Measurements from ENCODE around the gene BTBD9. TPM values are rescaled to one million over a fixed set of nuclear protein-coding genes. Genes with fewer than 3 reads are reported as not detected.
A peak's percentile ranks its signal among the peaks of the same experiment; 100 is the strongest.

BTBD9 gene
- total and polyA plus RNA-seq, 4 experiments from 2014 or later, result 5.2 to 40.4 (median 32.3) TPM

- H3K4me3 Mint-ChIP-seq, result no peak overlapping the region
- no peaks in the 10 kb centered on the region for H3K9me3 Mint-ChIP-seq
- peaks cover 0 to 1% (median 0%) of the 10 kb centered on the region in 4 donors for H3K4me1 Mint-ChIP-seq
- Histone ChIP-seq H3K27me3 (ENCODE audit: insufficient read depth, low read length) (no peaks in the 10 kb centered on the region), H3K4me3 (ENCODE audit: low read length in 2 of 2) (no peak overlapping the region), H3K9me3 (ENCODE audit: control insufficient read depth in 1 of 2, low read length in 2 of 2) (no peaks in the 10 kb centered on the region), H3K36me3 (ENCODE audit: insufficient read depth, low read length) (peaks cover 3% of the 10 kb centered on the region), H3K4me1 (ENCODE audit: insufficient read depth, low read length) (no peaks in the 10 kb centered on the region), H3K27ac (ENCODE audit: low read depth, low read length) (no peak overlapping the region)
- H3K27me3 Mint-ChIP-seq, result no peaks in the 10 kb centered on the region
- intact Hi-C loops (cut with micrococcal nuclease), result no loop called here
- ChIA-PET CTCF (ENCODE audit: partially characterized antibody) (no interaction called here), POLR2A (ENCODE audit: partially characterized antibody) (no interaction called here)
- H3K36me3 Mint-ChIP-seq, result peaks cover 15 to 23% of the 10 kb centered on the region in 2 donors
- H3K27ac Mint-ChIP-seq, result no peak overlapping the region
- DNase-seq, result no peak
Observed at GRCh38 chr6:38194589-38194988, 445.1 kb downstream of the BTBD9 start.

GRCh38 chr6:38194282-38194572, 445.5 kb downstream of the BTBD9 start:
- peaks cover 0 to 1% (median 0%) of the 10 kb centered on the region in 4 donors for H3K4me1 Mint-ChIP-seq
- no peak overlapping the region for H3K4me3 Mint-ChIP-seq
- Histone ChIP-seq H3K9me3 (ENCODE audit: control insufficient read depth in 1 of 2, low read length in 2 of 2) (no peaks in the 10 kb centered on the region), H3K27me3 (ENCODE audit: insufficient read depth, low read length) (no peaks in the 10 kb centered on the region), H3K4me1 (ENCODE audit: insufficient read depth, low read length) (no peaks in the 10 kb centered on the region), H3K36me3 (ENCODE audit: insufficient read depth, low read length) (peaks cover 3% of the 10 kb centered on the region), H3K27ac (ENCODE audit: low read depth, low read length) (no peak overlapping the region), H3K4me3 (ENCODE audit: low read length in 2 of 2) (no peak overlapping the region)
- DNase-seq, result no peak
- CTCF ChIA-PET (ENCODE audit: partially characterized antibody), result no interaction called here
- POLR2A ChIA-PET (ENCODE audit: partially characterized antibody), result no interaction called here
- no peak overlapping the region for H3K27ac Mint-ChIP-seq
- H3K9me3 Mint-ChIP-seq, result no peaks in the 10 kb centered on the region
- intact Hi-C loops (cut with micrococcal nuclease), result no loop called here
- H3K27me3 Mint-ChIP-seq, result no peaks in the 10 kb centered on the region
- peaks cover 16 to 23% of the 10 kb centered on the region in 2 donors for H3K36me3 Mint-ChIP-seq

GRCh38 chr6:38193481-38194281, 446.0 kb downstream of the BTBD9 start:
- H3K4me3 ChIP-seq (ENCODE audit: low read length in 2 of 2), result no peak overlapping the region
- Mint-ChIP-seq H3K4me1 (peaks cover 0 to 3% (median 0%) of the 10 kb centered on the region in 4 donors), H3K4me3 (no peak overlapping the region), H3K27me3 (no peaks in the 10 kb centered on the region), H3K9me3 (no peaks in the 10 kb centered on the region), H3K36me3 (peaks cover 19 to 26% of the 10 kb centered on the region in 2 donors), H3K27ac (no peak overlapping the region)
- peaks cover 3% of the 10 kb centered on the region for H3K36me3 ChIP-seq (ENCODE audit: insufficient read depth, low read length)
- no peaks in the 10 kb centered on the region for H3K4me1 ChIP-seq (ENCODE audit: insufficient read depth, low read length)
- H3K27ac ChIP-seq (ENCODE audit: low read depth, low read length), result no peak overlapping the region
- intact Hi-C loops (cut with micrococcal nuclease), result no loop called here
- no peaks in the 10 kb centered on the region for H3K9me3 ChIP-seq (ENCODE audit: control insufficient read depth in 1 of 2, low read length in 2 of 2)
- no peak for DNase-seq
- no peaks in the 10 kb centered on the region for H3K27me3 ChIP-seq (ENCODE audit: insufficient read depth, low read length)
- POLR2A ChIA-PET (ENCODE audit: partially characterized antibody), result no interaction called here
- CTCF ChIA-PET (ENCODE audit: partially characterized antibody), result no interaction called here

GRCh38 chr6:38193051-38193450, 446.7 kb downstream of the BTBD9 start:
- Mint-ChIP-seq H3K4me3 (no peak overlapping the region), H3K36me3 (peaks cover 20 to 25% of the 10 kb centered on the region in 2 donors), H3K4me1 (peaks cover 0 to 3% (median 0%) of the 10 kb centered on the region in 4 donors), H3K27me3 (no peaks in the 10 kb centered on the region), H3K9me3 (no peaks in the 10 kb centered on the region), H3K27ac (no peak overlapping the region)
- no peaks in the 10 kb centered on the region for H3K9me3 ChIP-seq (ENCODE audit: control insufficient read depth in 1 of 2, low read length in 2 of 2)
- ChIA-PET CTCF (ENCODE audit: partially characterized antibody) (no interaction called here), POLR2A (ENCODE audit: partially characterized antibody) (no interaction called here)
- no peak overlapping the region for H3K4me3 ChIP-seq (ENCODE audit: low read length in 2 of 2)
- no peak overlapping the region for H3K27ac ChIP-seq (ENCODE audit: low read depth, low read length)
- no peaks in the 10 kb centered on the region for H3K4me1 ChIP-seq (ENCODE audit: insufficient read depth, low read length)
- H3K36me3 ChIP-seq (ENCODE audit: insufficient read depth, low read length), result peaks cover 3% of the 10 kb centered on the region
- H3K27me3 ChIP-seq (ENCODE audit: insufficient read depth, low read length), result no peaks in the 10 kb centered on the region
- no peak for DNase-seq
- intact Hi-C loops (cut with micrococcal nuclease), result no loop called here

GRCh38 chr6:38192487-38192886, 447.2 kb downstream of the BTBD9 start:
- CTCF ChIA-PET (ENCODE audit: partially characterized antibody), result no interaction called here
- H3K27me3 Mint-ChIP-seq, result no peaks in the 10 kb centered on the region
- H3K27ac Mint-ChIP-seq, result no peak overlapping the region

GRCh38 chr6:38192011-38192410, 447.7 kb downstream of the BTBD9 start:
- Mint-ChIP-seq H3K36me3 (peaks cover 23 to 27% of the 10 kb centered on the region in 2 donors), H3K27ac (peak overlapping the region in 1 of 7 donors; percentile 1), H3K9me3 (no peaks in the 10 kb centered on the region), H3K27me3 (no peaks in the 10 kb centered on the region), H3K4me3 (no peak overlapping the region), H3K4me1 (peaks cover 0 to 4% (median under 1%) of the 10 kb centered on the region in 4 donors)
- Histone ChIP-seq H3K36me3 (ENCODE audit: insufficient read depth, low read length) (peaks cover 3% of the 10 kb centered on the region), H3K4me1 (ENCODE audit: insufficient read depth, low read length) (no peaks in the 10 kb centered on the region), H3K27me3 (ENCODE audit: insufficient read depth, low read length) (no peaks in the 10 kb centered on the region), H3K27ac (ENCODE audit: low read depth, low read length) (no peak overlapping the region), H3K9me3 (ENCODE audit: control insufficient read depth in 1 of 2, low read length in 2 of 2) (no peaks in the 10 kb centered on the region), H3K4me3 (ENCODE audit: low read length in 2 of 2) (no peak overlapping the region)
- intact Hi-C loops (cut with micrococcal nuclease), result no loop called here
- ChIA-PET CTCF (ENCODE audit: partially characterized antibody) (no interaction called here), POLR2A (ENCODE audit: partially characterized antibody) (no interaction called here)
- no peak for DNase-seq

More at GRCh38 chr6:38192487-38192886, 447.2 kb downstream of the BTBD9 start:
- no peaks in the 10 kb centered on the region for H3K27me3 ChIP-seq (ENCODE audit: insufficient read depth, low read length)
- H3K36me3 ChIP-seq (ENCODE audit: insufficient read depth, low read length), result peaks cover 3% of the 10 kb centered on the region
- H3K27ac ChIP-seq (ENCODE audit: low read depth, low read length), result no peak overlapping the region
- no peaks in the 10 kb centered on the region for H3K9me3 Mint-ChIP-seq
- no peak overlapping the region for H3K4me3 ChIP-seq (ENCODE audit: low read length in 2 of 2)
- DNase-seq, result no peak
- POLR2A ChIA-PET (ENCODE audit: partially characterized antibody), result no interaction called here
- no peak overlapping the region for H3K4me3 Mint-ChIP-seq
- H3K4me1 Mint-ChIP-seq, result peaks cover 0 to 2% (median 0%) of the 10 kb centered on the region in 4 donors
- H3K9me3 ChIP-seq (ENCODE audit: control insufficient read depth in 1 of 2, low read length in 2 of 2), result no peaks in the 10 kb centered on the region
- H3K4me1 ChIP-seq (ENCODE audit: insufficient read depth, low read length), result no peaks in the 10 kb centered on the region
- H3K36me3 Mint-ChIP-seq, result peaks cover 22% of the 10 kb centered on the region in 2 donors
- intact Hi-C loops (cut with micrococcal nuclease), result no loop called here

GRCh38 chr6:38191418-38191817, 448.3 kb downstream of the BTBD9 start:
- no peak overlapping the region for H3K4me3 ChIP-seq (ENCODE audit: low read length in 2 of 2)
- Mint-ChIP-seq H3K4me3 (no peak overlapping the region), H3K27me3 (no peaks in the 10 kb centered on the region), H3K27ac (peak overlapping the region in 2 of 7 donors; percentile 63 to 65), H3K9me3 (no peaks in the 10 kb centered on the region), H3K36me3 (peaks cover 23 to 28% of the 10 kb centered on the region in 2 donors), H3K4me1 (peaks cover 0 to 5% (median under 1%) of the 10 kb centered on the region in 4 donors)
- peaks cover 3% of the 10 kb centered on the region for H3K36me3 ChIP-seq (ENCODE audit: insufficient read depth, low read length)
- POLR2A ChIA-PET (ENCODE audit: partially characterized antibody), result no interaction called here
- H3K27ac ChIP-seq (ENCODE audit: low read depth, low read length), result no peak overlapping the region
- no peaks in the 10 kb centered on the region for H3K4me1 ChIP-seq (ENCODE audit: insufficient read depth, low read length)
- intact Hi-C loops (cut with micrococcal nuclease), result no loop called here
- CTCF ChIA-PET (ENCODE audit: partially characterized antibody), result no interaction called here
- no peaks in the 10 kb centered on the region for H3K9me3 ChIP-seq (ENCODE audit: control insufficient read depth in 1 of 2, low read length in 2 of 2)
- DNase-seq, result no peak
- H3K27me3 ChIP-seq (ENCODE audit: insufficient read depth, low read length), result no peaks in the 10 kb centered on the region

Measured in CD4-positive, alpha-beta memory T cell (primary cell).